Liver (tissue), 3 donors: ENCODE data around the gene LGALS12.

Experiments
- GABPA ChIP-seq, 2 donors: IDR thresholded peaks in 1 of 2; conservative IDR thresholded peaks in 1 of 2; 2 replicates each; pipeline ENCODE4 v1.6.1; 2016; ENCODE audit warnings: antibody characterized with exemption in 2 of 2, mild to moderate bottlenecking in 1 of 2, moderate library complexity in 1 of 2
- HNF4A ChIP-seq, 2 donors: conservative IDR thresholded peaks; 2 replicates each; pipeline ENCODE4 v1.6.1; 2016; ENCODE audit warnings: antibody characterized with exemption in 2 of 2, mild to moderate bottlenecking in 2 of 2
- HNF4G ChIP-seq: IDR thresholded peaks from 2 replicates; pipeline ENCODE4 v1.6.1; 2016; ENCODE audit warnings: antibody characterized with exemption
- RAD21 ChIP-seq, 2 donors: IDR thresholded peaks; 2 replicates each; pipeline ENCODE4 v1.6.1; 2016; ENCODE audit warnings: antibody characterized with exemption in 2 of 2, mild to moderate bottlenecking in 2 of 2
- RXRA ChIP-seq, 2 donors: IDR thresholded peaks; 2 replicates each; pipeline ENCODE4 v1.6.1; 2017 to 2018; ENCODE audit warnings: antibody characterized with exemption in 2 of 2, mild to moderate bottlenecking in 1 of 2
- SP1 ChIP-seq: IDR thresholded peaks from 2 replicates; pipeline ENCODE4 v1.6.1; 2018; ENCODE audit warnings: antibody characterized with exemption, mild to moderate bottlenecking
- YY1 ChIP-seq: IDR thresholded peaks from 2 replicates; pipeline ENCODE4 v1.6.1; 2016; ENCODE audit warnings: antibody characterized with exemption, mild to moderate bottlenecking
- TF ChIP-seq, protein P1 (sequence below): IDR thresholded peaks from 2 replicates; pipeline ENCODE4 v1.6.1; 2016; ENCODE audit warnings: antibody characterized with exemption, mild to moderate bottlenecking
- TF ChIP-seq, protein P2 (sequence below): fragments of 150-350 bp; IDR thresholded peaks from 2 replicates; pipeline ENCODE4 v1.5.1; 2017; ENCODE audit warnings: improper control_type of control experiment, low read depth, low read length; ENCODE audit not compliant: missing input control
- TF ChIP-seq, protein P3 (sequence below): IDR thresholded peaks from 2 replicates; pipeline ENCODE4 v1.6.1; 2016; ENCODE audit warnings: antibody characterized with exemption
- TF ChIP-seq, protein P4 (sequence below): IDR thresholded peaks from 2 replicates; pipeline ENCODE4 v1.6.1; 2016; ENCODE audit warnings: antibody characterized with exemption
- donor health status: healthy.
- donor health status: healthy.

DNA sequence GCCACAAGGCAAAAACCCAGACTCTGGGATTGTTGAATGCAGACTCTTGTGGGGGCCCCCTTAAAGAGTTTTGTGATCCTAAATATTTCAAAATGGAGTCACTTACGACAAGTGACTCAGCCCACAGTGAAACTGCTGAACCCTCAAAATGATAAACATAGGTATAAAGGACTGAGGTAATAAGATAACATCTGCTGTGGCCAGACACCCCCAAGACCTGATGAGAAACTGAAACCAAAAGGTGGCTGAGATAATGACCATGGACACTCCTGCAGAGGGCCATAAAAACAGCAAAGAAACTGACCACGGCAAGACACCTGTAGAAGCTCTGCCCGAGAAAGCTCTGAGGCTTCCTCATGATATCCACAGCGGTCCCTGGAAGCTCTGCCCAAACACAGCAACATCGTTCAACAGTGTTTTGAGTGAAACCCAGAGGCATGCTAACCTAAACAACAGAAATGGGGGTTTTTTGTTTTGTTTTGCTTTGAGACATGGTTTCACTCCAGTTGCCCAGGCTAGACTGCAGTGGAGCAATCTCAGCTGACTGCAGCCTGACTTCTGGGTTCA is 29.1 kb downstream of the LGALS12 start:
- TF ChIP-seq RAD21 (IDR thresholded peaks at IDR 0.05) (no peak), GABPA (IDR thresholded peaks at IDR 0.05 in 1 of 2, conservative IDR thresholded peaks at IDR 0.05 in 1 of 2) (no peak), YY1 (no peak), HNF4G (no peak), HNF4A (conservative IDR thresholded peaks at IDR 0.05) (no peak), SP1 (no peak), RXRA (IDR thresholded peaks at IDR 0.05) (no peak)
- TF ChIP-seq, protein P1, sequence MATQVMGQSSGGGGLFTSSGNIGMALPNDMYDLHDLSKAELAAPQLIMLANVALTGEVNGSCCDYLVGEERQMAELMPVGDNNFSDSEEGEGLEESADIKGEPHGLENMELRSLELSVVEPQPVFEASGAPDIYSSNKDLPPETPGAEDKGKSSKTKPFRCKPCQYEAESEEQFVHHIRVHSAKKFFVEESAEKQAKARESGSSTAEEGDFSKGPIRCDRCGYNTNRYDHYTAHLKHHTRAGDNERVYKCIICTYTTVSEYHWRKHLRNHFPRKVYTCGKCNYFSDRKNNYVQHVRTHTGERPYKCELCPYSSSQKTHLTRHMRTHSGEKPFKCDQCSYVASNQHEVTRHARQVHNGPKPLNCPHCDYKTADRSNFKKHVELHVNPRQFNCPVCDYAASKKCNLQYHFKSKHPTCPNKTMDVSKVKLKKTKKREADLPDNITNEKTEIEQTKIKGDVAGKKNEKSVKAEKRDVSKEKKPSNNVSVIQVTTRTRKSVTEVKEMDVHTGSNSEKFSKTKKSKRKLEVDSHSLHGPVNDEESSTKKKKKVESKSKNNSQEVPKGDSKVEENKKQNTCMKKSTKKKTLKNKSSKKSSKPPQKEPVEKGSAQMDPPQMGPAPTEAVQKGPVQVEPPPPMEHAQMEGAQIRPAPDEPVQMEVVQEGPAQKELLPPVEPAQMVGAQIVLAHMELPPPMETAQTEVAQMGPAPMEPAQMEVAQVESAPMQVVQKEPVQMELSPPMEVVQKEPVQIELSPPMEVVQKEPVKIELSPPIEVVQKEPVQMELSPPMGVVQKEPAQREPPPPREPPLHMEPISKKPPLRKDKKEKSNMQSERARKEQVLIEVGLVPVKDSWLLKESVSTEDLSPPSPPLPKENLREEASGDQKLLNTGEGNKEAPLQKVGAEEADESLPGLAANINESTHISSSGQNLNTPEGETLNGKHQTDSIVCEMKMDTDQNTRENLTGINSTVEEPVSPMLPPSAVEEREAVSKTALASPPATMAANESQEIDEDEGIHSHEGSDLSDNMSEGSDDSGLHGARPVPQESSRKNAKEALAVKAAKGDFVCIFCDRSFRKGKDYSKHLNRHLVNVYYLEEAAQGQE: no peak
- TF ChIP-seq, protein P2, sequence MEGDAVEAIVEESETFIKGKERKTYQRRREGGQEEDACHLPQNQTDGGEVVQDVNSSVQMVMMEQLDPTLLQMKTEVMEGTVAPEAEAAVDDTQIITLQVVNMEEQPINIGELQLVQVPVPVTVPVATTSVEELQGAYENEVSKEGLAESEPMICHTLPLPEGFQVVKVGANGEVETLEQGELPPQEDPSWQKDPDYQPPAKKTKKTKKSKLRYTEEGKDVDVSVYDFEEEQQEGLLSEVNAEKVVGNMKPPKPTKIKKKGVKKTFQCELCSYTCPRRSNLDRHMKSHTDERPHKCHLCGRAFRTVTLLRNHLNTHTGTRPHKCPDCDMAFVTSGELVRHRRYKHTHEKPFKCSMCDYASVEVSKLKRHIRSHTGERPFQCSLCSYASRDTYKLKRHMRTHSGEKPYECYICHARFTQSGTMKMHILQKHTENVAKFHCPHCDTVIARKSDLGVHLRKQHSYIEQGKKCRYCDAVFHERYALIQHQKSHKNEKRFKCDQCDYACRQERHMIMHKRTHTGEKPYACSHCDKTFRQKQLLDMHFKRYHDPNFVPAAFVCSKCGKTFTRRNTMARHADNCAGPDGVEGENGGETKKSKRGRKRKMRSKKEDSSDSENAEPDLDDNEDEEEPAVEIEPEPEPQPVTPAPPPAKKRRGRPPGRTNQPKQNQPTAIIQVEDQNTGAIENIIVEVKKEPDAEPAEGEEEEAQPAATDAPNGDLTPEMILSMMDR: no peak
- TF ChIP-seq, protein P3, sequence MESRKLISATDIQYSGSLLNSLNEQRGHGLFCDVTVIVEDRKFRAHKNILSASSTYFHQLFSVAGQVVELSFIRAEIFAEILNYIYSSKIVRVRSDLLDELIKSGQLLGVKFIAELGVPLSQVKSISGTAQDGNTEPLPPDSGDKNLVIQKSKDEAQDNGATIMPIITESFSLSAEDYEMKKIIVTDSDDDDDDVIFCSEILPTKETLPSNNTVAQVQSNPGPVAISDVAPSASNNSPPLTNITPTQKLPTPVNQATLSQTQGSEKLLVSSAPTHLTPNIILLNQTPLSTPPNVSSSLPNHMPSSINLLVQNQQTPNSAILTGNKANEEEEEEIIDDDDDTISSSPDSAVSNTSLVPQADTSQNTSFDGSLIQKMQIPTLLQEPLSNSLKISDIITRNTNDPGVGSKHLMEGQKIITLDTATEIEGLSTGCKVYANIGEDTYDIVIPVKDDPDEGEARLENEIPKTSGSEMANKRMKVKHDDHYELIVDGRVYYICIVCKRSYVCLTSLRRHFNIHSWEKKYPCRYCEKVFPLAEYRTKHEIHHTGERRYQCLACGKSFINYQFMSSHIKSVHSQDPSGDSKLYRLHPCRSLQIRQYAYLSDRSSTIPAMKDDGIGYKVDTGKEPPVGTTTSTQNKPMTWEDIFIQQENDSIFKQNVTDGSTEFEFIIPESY: no peak
- TF ChIP-seq, protein P4, sequence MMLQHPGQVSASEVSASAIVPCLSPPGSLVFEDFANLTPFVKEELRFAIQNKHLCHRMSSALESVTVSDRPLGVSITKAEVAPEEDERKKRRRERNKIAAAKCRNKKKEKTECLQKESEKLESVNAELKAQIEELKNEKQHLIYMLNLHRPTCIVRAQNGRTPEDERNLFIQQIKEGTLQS: no peak
